HG03439 (cell line): ENCODE measurements around the gene KDM2A.

ENCODE experiments used
- ATAC-seq: cut with Tn5 transposase; IDR thresholded peaks from one replicate; pipeline ENCODE4 v1.9.1; 2021; ENCODE audit warnings: mild to moderate bottlenecking, moderate library complexity; ENCODE audit not compliant: unreplicated experiment

KDM2A gene

GRCh38 chr11:67300256-67300755 lies 181.2 kb downstream of the KDM2A start:
- ATAC-seq, result no peak

- ATAC-seq, result no peak
Observed at GRCh38 chr11:67300756-67301312, 181.8 kb downstream of the KDM2A start.

GRCh38 chr11:67301313-67301921 lies 182.4 kb downstream of the KDM2A start:
- ATAC-seq, result no peak

GRCh38 chr11:67301951-67302516 lies 183.0 kb downstream of the KDM2A start:
- ATAC-seq, result no peak

GRCh38 chr11:67302571-67303131 lies 183.6 kb downstream of the KDM2A start:
- ATAC-seq, result no peak

GRCh38 chr11:67303132-67303834 lies 184.2 kb downstream of the KDM2A start, which contains the start of gene SSH3:
TSS of gene SSH3 (plus strand) at chr11:67303530. CDS start at chr11:67303626, 96 bp downstream.
- ATAC-seq, result no peak

- no peak for ATAC-seq
Observed at GRCh38 chr11:67303835-67304411, 184.9 kb downstream of the KDM2A start.

GRCh38 chr11:67304511-67305113 lies 185.5 kb downstream of the KDM2A start:
- no peak for ATAC-seq

- ATAC-seq, result no peak
Observed at GRCh38 chr11:67306769-67307544, 187.9 kb downstream of the KDM2A start.

GRCh38 chr11:67307545-67308001 lies 188.5 kb downstream of the KDM2A start:
- no peak for ATAC-seq
